ENCODE data around the gene PATJ.

The PATJ gene

GRCh38 chr1:61925591-61926298 lies 183.5 kb downstream of the PATJ start:
- H3K27ac ChIP-seq: no peak overlapping the region
- no peaks in the 10 kb centered on the region for H3K36me3 ChIP-seq
- TF ChIP-seq CTCF (IDR thresholded peaks at IDR 0.05): no peak
- H3K4me3 ChIP-seq (ENCODE audit: low read depth in 1 of 2, low read length in 1 of 2): no peak overlapping the region
- H3K27me3 ChIP-seq: no peaks in the 10 kb centered on the region
- H3K4me1 ChIP-seq (ENCODE audit: control insufficient read depth in 1 of 2, insufficient read depth in 1 of 2, low read depth in 1 of 2, low read length in 1 of 2): no peaks in the 10 kb centered on the region
- no peaks in the 10 kb centered on the region for H3K9me3 ChIP-seq

- H3K36me3 ChIP-seq: no peaks in the 10 kb centered on the region
- TF ChIP-seq CTCF (IDR thresholded peaks at IDR 0.05): no peak
- no peaks in the 10 kb centered on the region for H3K9me3 ChIP-seq
- no peaks in the 10 kb centered on the region for H3K27me3 ChIP-seq
- no peak overlapping the region for H3K27ac ChIP-seq
- no peak overlapping the region for H3K4me3 ChIP-seq (ENCODE audit: low read depth in 1 of 2, low read length in 1 of 2)
- H3K4me1 ChIP-seq (ENCODE audit: control insufficient read depth in 1 of 2, insufficient read depth in 1 of 2, low read depth in 1 of 2, low read length in 1 of 2): no peaks in the 10 kb centered on the region
Observed at GRCh38 chr1:61926597-61926996, 184.3 kb downstream of the PATJ start.

GRCh38 chr1:61930116-61930645 lies 187.9 kb downstream of the PATJ start:
- Histone ChIP-seq H3K9me3 (no peaks in the 10 kb centered on the region), H3K4me3 (ENCODE audit: low read depth in 1 of 2, low read length in 1 of 2) (no peak overlapping the region)
- TF ChIP-seq CTCF (IDR thresholded peaks at IDR 0.05): no peak

GRCh38 chr1:61931587-61932279 lies 189.5 kb downstream of the PATJ start:
- no peak overlapping the region for H3K4me3 ChIP-seq (ENCODE audit: low read depth in 1 of 2, low read length in 1 of 2)
- H3K4me1 ChIP-seq (ENCODE audit: control insufficient read depth in 1 of 2, insufficient read depth in 1 of 2, low read depth in 1 of 2, low read length in 1 of 2): no peaks in the 10 kb centered on the region
- no peaks in the 10 kb centered on the region for H3K36me3 ChIP-seq
- H3K27ac ChIP-seq: no peak overlapping the region
- H3K27me3 ChIP-seq: no peaks in the 10 kb centered on the region
- no peak for TF ChIP-seq CTCF (IDR thresholded peaks at IDR 0.05)
- H3K9me3 ChIP-seq: no peaks in the 10 kb centered on the region

More at GRCh38 chr1:61930116-61930645, 187.9 kb downstream of the PATJ start:
- no peak overlapping the region for H3K27ac ChIP-seq
- no peaks in the 10 kb centered on the region for H3K27me3 ChIP-seq
- no peaks in the 10 kb centered on the region for H3K4me1 ChIP-seq (ENCODE audit: control insufficient read depth in 1 of 2, insufficient read depth in 1 of 2, low read depth in 1 of 2, low read length in 1 of 2)
- no peaks in the 10 kb centered on the region for H3K36me3 ChIP-seq

- Histone ChIP-seq H3K27me3 (no peaks in the 10 kb centered on the region), H3K4me1 (ENCODE audit: control insufficient read depth in 1 of 2, insufficient read depth in 1 of 2, low read depth in 1 of 2, low read length in 1 of 2) (no peaks in the 10 kb centered on the region), H3K9me3 (no peaks in the 10 kb centered on the region), H3K36me3 (no peaks in the 10 kb centered on the region), H3K4me3 (ENCODE audit: low read depth in 1 of 2, low read length in 1 of 2) (no peak overlapping the region), H3K27ac (no peak overlapping the region)
- TF ChIP-seq CTCF (IDR thresholded peaks at IDR 0.05): no peak
Observed at GRCh38 chr1:61935516-61935915, 193.2 kb downstream of the PATJ start.

Measured in neutrophil (primary cell).